Measurements from ENCODE around the gene NFIA. TPM values are rescaled to one million over a fixed set of nuclear protein-coding genes. Genes with fewer than 3 reads are reported as not detected.
A peak's percentile ranks its signal among the peaks of the same experiment; 100 is the strongest.

NFIA gene
- total and polyA plus RNA-seq, 5 donors = 15.9 to 127 (median 108) TPM

DNA sequence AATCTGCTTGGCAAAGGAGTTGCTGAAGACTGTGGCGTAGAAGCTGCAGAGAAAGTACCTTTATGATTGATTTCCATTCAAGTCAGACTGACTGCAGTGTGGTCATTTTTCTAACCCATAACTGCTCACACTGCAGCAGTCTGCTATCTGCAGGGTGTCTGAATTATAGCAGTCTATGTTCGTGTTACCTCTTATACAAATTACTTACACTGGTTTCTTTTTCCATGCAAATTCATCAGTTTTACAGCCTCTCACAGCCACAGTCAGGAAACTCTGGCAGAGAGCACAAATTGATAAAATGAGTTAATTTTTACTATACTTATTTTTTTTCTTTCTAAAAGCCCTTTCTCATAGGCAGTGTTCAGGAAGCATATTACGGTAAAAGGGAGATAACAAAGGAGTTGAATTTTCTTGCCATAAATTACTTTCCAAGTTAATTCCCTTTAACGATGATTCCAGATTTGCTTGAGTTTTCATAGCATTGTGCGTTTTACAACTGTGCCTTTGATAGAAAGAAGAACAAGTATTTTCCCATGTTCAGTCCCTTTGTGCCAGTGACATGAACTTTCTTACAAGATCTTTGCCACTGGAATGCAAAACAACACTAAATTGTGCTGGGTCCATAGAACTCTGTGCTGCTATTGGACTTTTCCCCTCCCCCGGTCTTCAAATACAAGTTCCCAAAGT lies 261.5 kb downstream of the NFIA start:
- Histone ChIP-seq H3K4me1 (ENCODE audit: control insufficient read depth, insufficient read depth, low read length) (peaks cover 12% of the 10 kb centered on the region), H3K27ac (ENCODE audit: low read length) (peak overlapping the region; percentile 17), H3K9me3 (ENCODE audit: control insufficient read depth, low read length) (no peaks in the 10 kb centered on the region), H3K27me3 (ENCODE audit: control insufficient read depth, insufficient read depth) (no peaks in the 10 kb centered on the region), H3K4me3 (ENCODE audit: low read length) (no peak overlapping the region)
- WGBS = 42% methylated on average over 6 of the region's 6 CpGs
- DNase-seq = no peak
- intact Hi-C loops (cut with DNase I) = loop anchor here in 2 of 4 donors (5.0 to 10.0 kb wide), 3 partner anchors 103 to 292 kb away; no protein-coding TSS in a partner anchor
- peak in 1 of 2 donors; percentile 38 for ATAC-seq

DNA sequence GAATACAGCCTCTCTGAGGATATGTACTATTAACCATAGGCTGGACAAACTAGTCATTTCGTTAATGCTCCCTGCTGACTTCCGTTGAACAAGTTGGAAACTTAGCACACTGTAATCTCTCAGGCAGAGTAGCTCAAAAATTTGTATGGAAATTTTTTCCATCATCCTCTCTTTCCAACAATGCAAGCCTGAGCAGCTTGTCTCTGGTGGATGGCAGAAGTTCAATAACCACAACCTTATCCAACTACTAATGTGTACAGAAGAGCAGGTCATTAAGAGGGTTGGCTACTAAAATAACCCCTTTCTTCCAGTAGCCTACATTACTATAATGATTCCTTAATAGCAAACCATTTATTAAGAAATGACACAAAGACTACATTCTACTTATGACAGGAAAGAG lies 262.3 kb downstream of the NFIA start:
- peak overlapping the region; percentile 58 for H3K27ac ChIP-seq (ENCODE audit: low read length)

GRCh38 chr1:61348025-61348665 lies 265.8 kb downstream of the NFIA start:
- intact Hi-C loops (cut with DNase I) = loop anchor here in 1 of 4 donors (10.0 kb wide), 1 partner anchor 107 kb away; no protein-coding TSS in a partner anchor
- no peak for ATAC-seq
- Histone ChIP-seq H3K4me3 (ENCODE audit: low read length) (no peak overlapping the region), H3K27ac (ENCODE audit: low read length) (no peak overlapping the region), H3K4me1 (ENCODE audit: control insufficient read depth, insufficient read depth, low read length) (peaks cover 14% of the 10 kb centered on the region), H3K27me3 (ENCODE audit: control insufficient read depth, insufficient read depth) (no peaks in the 10 kb centered on the region), H3K9me3 (ENCODE audit: control insufficient read depth, low read length) (no peaks in the 10 kb centered on the region)
- DNase-seq = no peak
- WGBS = 70% methylated on average over 3 of the region's 3 CpGs

More for the DNA sequence above, 262.3 kb downstream of the NFIA start:
- H3K9me3 ChIP-seq (ENCODE audit: control insufficient read depth, low read length) = no peaks in the 10 kb centered on the region
- no peak overlapping the region for H3K4me3 ChIP-seq (ENCODE audit: low read length)
- WGBS = 38% methylated on average over 2 of the region's 2 CpGs
- H3K4me1 ChIP-seq (ENCODE audit: control insufficient read depth, insufficient read depth, low read length) = peaks cover 11% of the 10 kb centered on the region
- no peaks in the 10 kb centered on the region for H3K27me3 ChIP-seq (ENCODE audit: control insufficient read depth, insufficient read depth)
- DNase-seq = no peak
- intact Hi-C loops (cut with DNase I) = loop anchor here in 2 of 4 donors (5.0 to 10.0 kb wide), 3 partner anchors 103 to 292 kb away; no protein-coding TSS in a partner anchor
- ATAC-seq = peak; percentile 56 to 58

DNA sequence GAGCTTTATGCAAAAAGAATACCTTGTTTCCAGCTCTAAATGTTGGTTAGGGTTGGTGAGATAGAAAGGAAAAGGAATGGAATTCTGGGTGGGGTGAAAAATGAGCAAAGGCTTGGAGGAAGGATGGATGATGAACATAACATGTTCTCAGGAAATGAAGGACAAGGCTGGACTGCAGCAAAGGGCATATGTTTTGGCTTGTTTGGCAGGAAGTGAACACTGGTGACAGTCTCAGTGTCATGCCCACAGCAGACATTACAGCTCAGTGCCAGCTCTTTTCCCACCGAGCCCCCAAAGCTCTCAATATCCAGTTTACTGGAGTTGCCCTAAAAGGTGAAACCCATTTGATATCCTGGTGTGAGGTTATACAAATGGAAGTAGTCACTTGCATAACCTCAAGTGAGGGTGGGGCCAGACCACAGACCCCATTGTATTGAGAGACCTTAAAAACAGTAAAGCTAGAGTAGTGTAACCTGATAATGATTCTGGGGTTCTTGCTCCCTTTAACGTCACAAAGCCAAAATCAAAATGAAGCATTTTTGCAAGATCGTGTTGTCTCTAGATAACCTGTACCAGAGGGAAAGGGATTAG lies 270.6 kb downstream of the NFIA start:
- Histone ChIP-seq H3K27ac (ENCODE audit: low read length) (peak overlapping the region; percentile 50), H3K4me3 (ENCODE audit: low read length) (no peak overlapping the region), H3K9me3 (ENCODE audit: control insufficient read depth, low read length) (no peaks in the 10 kb centered on the region), H3K27me3 (ENCODE audit: control insufficient read depth, insufficient read depth) (no peaks in the 10 kb centered on the region), H3K4me1 (ENCODE audit: control insufficient read depth, insufficient read depth, low read length) (peaks cover 11% of the 10 kb centered on the region)
- intact Hi-C loops (cut with DNase I) = no loop called here
- DNase-seq = no peak
- ATAC-seq = peak in 1 of 2 donors; percentile 52
- WGBS = 56% methylated on average over 3 of the region's 3 CpGs

DNA sequence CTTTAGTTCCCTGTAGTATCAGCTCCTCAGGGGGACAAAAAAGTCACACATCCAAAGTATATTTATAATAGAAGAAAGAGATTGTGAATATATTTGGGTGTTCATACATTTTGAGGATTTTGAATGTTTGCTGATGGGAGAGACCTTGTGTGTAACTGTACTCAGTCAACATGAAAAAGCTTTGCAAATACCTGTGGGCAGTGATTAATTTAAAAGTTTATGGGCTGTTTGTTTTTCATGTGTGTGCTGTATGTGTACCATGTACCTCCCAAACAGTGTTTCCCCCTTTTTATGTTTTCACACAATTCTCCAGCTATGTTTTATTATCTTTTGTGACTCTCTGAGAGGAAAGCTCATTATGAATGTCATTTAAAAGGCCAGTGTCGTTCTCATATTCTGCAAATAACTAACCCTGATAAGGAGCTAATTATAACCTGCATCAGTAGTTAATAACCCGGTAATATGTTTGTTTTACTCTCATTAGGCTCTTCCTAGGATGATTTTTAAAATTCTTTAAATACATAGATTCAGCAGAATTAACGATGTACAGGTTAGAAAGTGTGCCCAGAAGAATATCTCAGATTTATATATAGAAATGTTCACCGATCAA lies 271.5 kb downstream of the NFIA start:
- 48% methylated on average over 4 of the region's 4 CpGs for WGBS
- no peaks in the 10 kb centered on the region for H3K9me3 ChIP-seq (ENCODE audit: control insufficient read depth, low read length)
- intact Hi-C loops (cut with DNase I) = no loop called here
- no peak for DNase-seq
- no peak overlapping the region for H3K27ac ChIP-seq (ENCODE audit: low read length)
- H3K4me1 ChIP-seq (ENCODE audit: control insufficient read depth, insufficient read depth, low read length) = peaks cover 15% of the 10 kb centered on the region
- no peak for ATAC-seq
- peak overlapping the region; percentile 28 for H3K4me3 ChIP-seq (ENCODE audit: low read length)
- H3K27me3 ChIP-seq (ENCODE audit: control insufficient read depth, insufficient read depth) = no peaks in the 10 kb centered on the region

DNA sequence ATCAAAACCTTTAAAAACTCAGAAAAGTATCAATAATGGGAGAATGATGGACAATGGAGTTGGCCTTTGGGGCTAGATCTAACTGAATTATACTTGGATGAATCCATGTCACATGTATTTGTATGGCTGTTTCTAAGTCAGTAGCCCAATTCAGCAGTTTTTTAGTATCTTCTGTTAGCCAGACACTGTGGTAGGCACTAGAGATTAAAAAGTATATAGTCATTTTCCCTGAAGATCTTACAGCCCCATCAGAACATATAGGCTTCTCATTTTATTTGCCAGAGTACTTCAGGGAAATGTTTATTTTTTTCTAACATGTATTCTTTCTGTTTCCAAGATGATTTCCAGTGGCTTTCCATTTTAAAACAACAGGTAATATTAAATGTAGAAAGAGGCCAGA lies 273.7 kb downstream of the NFIA start:
- intact Hi-C loops (cut with DNase I) = no loop called here
- no peak for ATAC-seq

GRCh38 chr1:61356995-61357394 lies 274.6 kb downstream of the NFIA start:
- ATAC-seq (peak; percentile 50 to 59), DNase-seq (no peak)
- 43% methylated on average over 5 of the region's 5 CpGs for WGBS
- H3K9me3 ChIP-seq (ENCODE audit: control insufficient read depth, low read length) = no peaks in the 10 kb centered on the region
- H3K27ac ChIP-seq (ENCODE audit: low read length) = peak overlapping the region; percentile 53
- H3K4me3 ChIP-seq (ENCODE audit: low read length) = no peak overlapping the region
- intact Hi-C loops (cut with DNase I) = no loop called here
- H3K27me3 ChIP-seq (ENCODE audit: control insufficient read depth, insufficient read depth) = no peaks in the 10 kb centered on the region
- H3K4me1 ChIP-seq (ENCODE audit: control insufficient read depth, insufficient read depth, low read length) = peaks cover 16% of the 10 kb centered on the region

More for the DNA sequence above, 273.7 kb downstream of the NFIA start:
- Histone ChIP-seq H3K9me3 (ENCODE audit: control insufficient read depth, low read length) (no peaks in the 10 kb centered on the region), H3K4me1 (ENCODE audit: control insufficient read depth, insufficient read depth, low read length) (peaks cover 16% of the 10 kb centered on the region), H3K4me3 (ENCODE audit: low read length) (no peak overlapping the region), H3K27ac (ENCODE audit: low read length) (no peak overlapping the region), H3K27me3 (ENCODE audit: control insufficient read depth, insufficient read depth) (no peaks in the 10 kb centered on the region)
- no peak for DNase-seq

GRCh38 chr1:61357539-61357938 lies 275.2 kb downstream of the NFIA start:
- 85% methylated on average over 5 of the region's 5 CpGs for WGBS
- DNase-seq (no peak), ATAC-seq (no peak)
- no peaks in the 10 kb centered on the region for H3K27me3 ChIP-seq (ENCODE audit: control insufficient read depth, insufficient read depth)
- peaks cover 15% of the 10 kb centered on the region for H3K4me1 ChIP-seq (ENCODE audit: control insufficient read depth, insufficient read depth, low read length)
- no peaks in the 10 kb centered on the region for H3K9me3 ChIP-seq (ENCODE audit: control insufficient read depth, low read length)
- H3K27ac ChIP-seq (ENCODE audit: low read length) = peak overlapping the region; percentile 53
- intact Hi-C loops (cut with DNase I) = no loop called here
- H3K4me3 ChIP-seq (ENCODE audit: low read length) = no peak overlapping the region

GRCh38 chr1:61358770-61359455 lies 276.6 kb downstream of the NFIA start:
- H3K27me3 ChIP-seq (ENCODE audit: control insufficient read depth, insufficient read depth) = no peaks in the 10 kb centered on the region
- H3K4me3 ChIP-seq (ENCODE audit: low read length) = no peak overlapping the region
- 91% methylated on average over 8 of the region's 8 CpGs for WGBS
- intact Hi-C loops (cut with DNase I) = no loop called here
- ATAC-seq = peak in 1 of 2 donors; percentile 77
- no peak overlapping the region for H3K27ac ChIP-seq (ENCODE audit: low read length)
- no peaks in the 10 kb centered on the region for H3K9me3 ChIP-seq (ENCODE audit: control insufficient read depth, low read length)
- peak in 2 of 3 donors; percentile 33 to 42 for DNase-seq
- peaks cover 13% of the 10 kb centered on the region for H3K4me1 ChIP-seq (ENCODE audit: control insufficient read depth, insufficient read depth, low read length)

- Histone ChIP-seq H3K4me1 (ENCODE audit: control insufficient read depth, insufficient read depth, low read length) (peaks cover 11% of the 10 kb centered on the region), H3K9me3 (ENCODE audit: control insufficient read depth, low read length) (no peaks in the 10 kb centered on the region), H3K27me3 (ENCODE audit: control insufficient read depth, insufficient read depth) (no peaks in the 10 kb centered on the region), H3K4me3 (ENCODE audit: low read length) (no peak overlapping the region), H3K27ac (ENCODE audit: low read length) (no peak overlapping the region)
- intact Hi-C loops (cut with DNase I) = no loop called here
- DNase-seq = no peak
- WGBS = 92% methylated on average over 2 of the region's 2 CpGs
- ATAC-seq = no peak
These were observed 279.6 kb downstream of the NFIA start for GRCh38 chr1:61361931-61362330.

Data from right cardiac atrium (tissue), 5 donors.